ENCODE data around the gene SLC22A1.

DNA sequence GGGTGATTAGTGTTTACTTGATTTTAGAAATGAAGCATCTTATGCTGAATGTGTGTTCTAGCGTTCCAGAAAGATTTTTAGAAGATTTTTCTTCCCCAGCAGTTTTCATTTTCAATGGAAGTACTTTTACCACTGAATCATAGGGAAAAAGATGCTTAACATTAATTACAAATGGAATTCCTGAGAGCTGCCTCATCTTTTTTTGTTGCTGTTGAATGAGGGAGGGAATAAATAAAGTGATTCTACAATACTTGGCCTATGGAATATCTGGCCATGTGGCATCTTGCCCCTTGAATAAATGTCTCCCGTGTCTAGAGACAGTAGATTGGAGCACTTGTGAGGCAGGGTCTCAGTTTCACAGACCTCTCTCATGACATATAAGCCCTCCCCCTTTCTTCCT is 44.1 kb upstream of the SLC22A1 start:
- TF ChIP-seq, protein P1, sequence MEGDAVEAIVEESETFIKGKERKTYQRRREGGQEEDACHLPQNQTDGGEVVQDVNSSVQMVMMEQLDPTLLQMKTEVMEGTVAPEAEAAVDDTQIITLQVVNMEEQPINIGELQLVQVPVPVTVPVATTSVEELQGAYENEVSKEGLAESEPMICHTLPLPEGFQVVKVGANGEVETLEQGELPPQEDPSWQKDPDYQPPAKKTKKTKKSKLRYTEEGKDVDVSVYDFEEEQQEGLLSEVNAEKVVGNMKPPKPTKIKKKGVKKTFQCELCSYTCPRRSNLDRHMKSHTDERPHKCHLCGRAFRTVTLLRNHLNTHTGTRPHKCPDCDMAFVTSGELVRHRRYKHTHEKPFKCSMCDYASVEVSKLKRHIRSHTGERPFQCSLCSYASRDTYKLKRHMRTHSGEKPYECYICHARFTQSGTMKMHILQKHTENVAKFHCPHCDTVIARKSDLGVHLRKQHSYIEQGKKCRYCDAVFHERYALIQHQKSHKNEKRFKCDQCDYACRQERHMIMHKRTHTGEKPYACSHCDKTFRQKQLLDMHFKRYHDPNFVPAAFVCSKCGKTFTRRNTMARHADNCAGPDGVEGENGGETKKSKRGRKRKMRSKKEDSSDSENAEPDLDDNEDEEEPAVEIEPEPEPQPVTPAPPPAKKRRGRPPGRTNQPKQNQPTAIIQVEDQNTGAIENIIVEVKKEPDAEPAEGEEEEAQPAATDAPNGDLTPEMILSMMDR (IDR thresholded peaks at IDR 0.05; ENCODE audit: low read depth, low read length), result no peak
- no peak for TF ChIP-seq POLR2A (IDR thresholded peaks at IDR 0.05; ENCODE audit: extremely low read depth, insufficient read length)
